Measurements from ENCODE around the gene REC114. TPM values are rescaled to one million over a fixed set of nuclear protein-coding genes. Genes with fewer than 3 reads are reported as not detected.

REC114 gene
- total and polyA plus RNA-seq, 2 of the 8 experiments (the other 6 are each of a cell fraction or from before 2014, with no cell fraction given): 0.12 TPM; not detected in 1

DNA sequence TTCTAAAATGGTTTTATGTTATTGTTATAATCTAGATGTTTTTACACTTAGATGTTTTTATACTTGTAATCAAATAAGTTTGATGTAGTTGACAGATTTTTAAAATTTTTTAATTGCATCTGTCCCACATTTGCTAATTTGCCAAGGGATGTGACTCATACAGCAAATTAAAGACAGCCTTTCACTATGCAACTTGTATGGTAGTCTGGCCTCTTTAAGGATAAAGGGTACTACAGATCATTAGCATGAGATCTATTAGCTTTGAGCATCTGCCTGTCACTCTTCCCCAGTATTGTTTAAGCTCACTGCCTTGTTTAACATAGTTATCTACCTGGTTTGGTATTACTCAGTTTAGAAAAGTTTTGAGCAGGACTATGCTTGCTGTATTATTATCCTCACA is 107.2 kb downstream of the REC114 start:
- Histone ChIP-seq H3K18ac (ENCODE audit: extremely low read depth, low read length) (no peak overlapping the region), H3K27ac (ENCODE audit: low read depth, low read length) (no peak overlapping the region), H3K56ac (replicated peaks; ENCODE audit: insufficient read length, low read depth, low read length) (no peak overlapping the region), H3K36me3 (ENCODE audit: control insufficient read depth in 2 of 4, insufficient read depth in 4 of 4, low read length in 3 of 4) (no peaks in the 10 kb centered on the region), H3K23ac (ENCODE audit: insufficient read length) (no peak overlapping the region), H3K4ac (replicated peaks; ENCODE audit: insufficient read length, low read depth, low read length) (no peak overlapping the region), H3K27me3 (replicated peaks in 1 of 4; ENCODE audit: control insufficient read depth in 3 of 4, extremely low read depth in 1 of 4, insufficient read depth in 3 of 4, low read length in 3 of 4) (no peaks in the 10 kb centered on the region), H4K5ac (ENCODE audit: insufficient read length, low read depth, low read length) (no peak overlapping the region), H2AK5ac (ENCODE audit: low read depth, low read length) (no peak overlapping the region), H4K91ac (replicated peaks; ENCODE audit: insufficient read length, low read length) (no peak overlapping the region), H4K20me1 (replicated peaks in 1 of 2; ENCODE audit: control insufficient read depth in 1 of 2, insufficient read depth in 2 of 2, low read length in 2 of 2) (no peaks in the 10 kb centered on the region), H3K9ac (replicated peaks in 1 of 4; ENCODE audit: extremely low read depth in 1 of 4, low read depth in 3 of 4, low read length in 3 of 4) (no peak overlapping the region), H2AFZ (ENCODE audit: low read length) (no peak overlapping the region), H2BK20ac (ENCODE audit: low read length) (no peak overlapping the region), H3K79me2 (ENCODE audit: control insufficient read depth in 1 of 2, insufficient read depth in 2 of 2, low read length in 2 of 2) (no peaks in the 10 kb centered on the region), H4K8ac (ENCODE audit: extremely low read depth, insufficient read depth, low read length) (no peak overlapping the region), H3K14ac (ENCODE audit: insufficient read length) (no peak overlapping the region), H3K4me3 (ENCODE audit: extremely low read depth in 1 of 4, insufficient read depth in 2 of 4, low read depth in 3 of 4, low read length in 4 of 4) (no peak overlapping the region), H3K23me2 (ENCODE audit: low read depth, low read length) (no peaks in the 10 kb centered on the region), H3K4me1 (replicated peaks in 1 of 4; ENCODE audit: control insufficient read depth in 3 of 4, insufficient read depth in 4 of 4, low read length in 3 of 4) (peaks cover 0 to 5% (median 3%) of the 10 kb centered on the region in 4 experiments; a peak in 5 of 7 replicates), H2BK120ac (replicated peaks; ENCODE audit: low read depth, low read length) (no peak overlapping the region), H2BK15ac (ENCODE audit: low read length) (no peak overlapping the region), H2BK5ac (ENCODE audit: low read depth, low read length) (no peak overlapping the region), H3K79me1 (ENCODE audit: low read depth, low read length) (no peaks in the 10 kb centered on the region; the same call in 1 of the 2 replicates), H3K4me2 (ENCODE audit: insufficient read depth in 1 of 2, low read depth in 2 of 2, low read length in 2 of 2) (no peak overlapping the region), H2BK12ac (ENCODE audit: low read depth, low read length) (no peak overlapping the region), H3K9me3 (ENCODE audit: insufficient read depth in 2 of 2, low read depth in 1 of 2, low read length in 1 of 2) (no peaks in the 10 kb centered on the region)
- no peak for TF ChIP-seq HDAC6 (IDR thresholded peaks at IDR 0.05; ENCODE audit: low read depth, low read length)
- no peak for FAIRE-seq
- no peak for DNase-seq (ENCODE audit: low read depth in 1 of 2, low spot score in 2 of 2)
- POLR2A ChIA-PET (ENCODE audit: partially characterized antibody): interaction anchor here (0.9 kb wide), 1 partner anchor 82 kb away, joined by 3 read pairs; no protein-coding TSS in a partner anchor
- CTCF ChIA-PET (ENCODE audit: partially characterized antibody): interaction anchor here (0.8 to 2.3 kb wide), 12 partner anchors 11 to 244 kb away, joined by 3 to 6 read pairs (median 4); no protein-coding TSS in a partner anchor
